SK-N-MC (cell line): ENCODE results near the gene RBL1.
A peak's percentile ranks its signal among the peaks of the same experiment; 100 is the strongest.
"Not testable (repeated sequence)": the region's sequence is repeated elsewhere in the genome, so short reads cannot be mapped to it uniquely, and the experiment has no call there.

Experiments
- DNase-seq: peaks from one replicate; pipeline ENCODE4 v3.0.0-alpha.2; 2011; ENCODE audit warnings: low read depth, low spot score
- H3K27ac ChIP-seq: fragments of 200-600 bp; sonication (generic); 2 replicates; pipeline ENCODE4 v1.5.1; 2016; ENCODE audit warnings: mixed run types
- H3K36me3 ChIP-seq: fragments of 200-600 bp; sonication (generic); 2 replicates; pipeline ENCODE4 v1.6.1; 2017; ENCODE audit warnings: antibody characterized with exemption, low read length, mixed read lengths; ENCODE audit not compliant: insufficient read depth
- H3K4me3 ChIP-seq: fragments of 200-600 bp; sonication (generic); 2 replicates; pipeline ENCODE4 v1.5.1; 2016
- H3K9ac ChIP-seq: fragments of 200-600 bp; sonication (generic); 2 replicates; pipeline ENCODE4 v1.8.0; 2017; ENCODE audit warnings: mixed run types, mixed read lengths; ENCODE audit not compliant: insufficient read length
- H3K9me3 ChIP-seq: fragments of 200-600 bp; sonication (generic); 2 replicates; pipeline ENCODE4 v1.6.1; 2017; ENCODE audit warnings: low read depth, mild to moderate bottlenecking, antibody characterized with exemption, low read length, moderate library complexity, mixed read lengths
- EZH2 ChIP-seq: fragments of 200-600 bp; sonication (generic); IDR thresholded peaks from one replicate; pipeline ENCODE4 v1.6.1; 2017; ENCODE audit warnings: antibody characterized with exemption
- FOXP2 ChIP-seq: optimal IDR thresholded peaks from 2 replicates; pipeline ENCODE3; 2011; ENCODE audit warnings: mild to moderate bottlenecking, moderate library complexity; ENCODE audit not compliant: insufficient read depth; ENCODE audit errors: extremely low read length, control extremely low read depth
- POLR2AphosphoS5 ChIP-seq: IDR thresholded peaks from 2 replicates; pipeline ENCODE4 v1.6.1; 2012; ENCODE audit warnings: mild to moderate bottlenecking, low read depth, low read length, borderline replicate concordance

RBL1 gene

GRCh38 chr20:37077009-37077408 lies 18.8 kb downstream of the RBL1 start:
- Histone ChIP-seq H3K4me3 (no peak overlapping the region), H3K9me3 (no peaks in the 10 kb centered on the region), H3K9ac (no peak overlapping the region), H3K27ac (no peak overlapping the region), H3K36me3 (peaks cover 77% of the 10 kb centered on the region)
- DNase-seq: no peak
- no peak for TF ChIP-seq POLR2AphosphoS5
- no peak for TF ChIP-seq FOXP2
- TF ChIP-seq EZH2: no peak

GRCh38 chr20:37075932-37076685 lies 19.7 kb downstream of the RBL1 start:
- Histone ChIP-seq H3K36me3 (peaks cover 68% of the 10 kb centered on the region), H3K9me3 (no peaks in the 10 kb centered on the region), H3K9ac (no peak overlapping the region), H3K27ac (no peak overlapping the region), H3K4me3 (no peak overlapping the region)
- no peak for DNase-seq
- TF ChIP-seq EZH2 (no peak), POLR2AphosphoS5 (no peak)

DNA sequence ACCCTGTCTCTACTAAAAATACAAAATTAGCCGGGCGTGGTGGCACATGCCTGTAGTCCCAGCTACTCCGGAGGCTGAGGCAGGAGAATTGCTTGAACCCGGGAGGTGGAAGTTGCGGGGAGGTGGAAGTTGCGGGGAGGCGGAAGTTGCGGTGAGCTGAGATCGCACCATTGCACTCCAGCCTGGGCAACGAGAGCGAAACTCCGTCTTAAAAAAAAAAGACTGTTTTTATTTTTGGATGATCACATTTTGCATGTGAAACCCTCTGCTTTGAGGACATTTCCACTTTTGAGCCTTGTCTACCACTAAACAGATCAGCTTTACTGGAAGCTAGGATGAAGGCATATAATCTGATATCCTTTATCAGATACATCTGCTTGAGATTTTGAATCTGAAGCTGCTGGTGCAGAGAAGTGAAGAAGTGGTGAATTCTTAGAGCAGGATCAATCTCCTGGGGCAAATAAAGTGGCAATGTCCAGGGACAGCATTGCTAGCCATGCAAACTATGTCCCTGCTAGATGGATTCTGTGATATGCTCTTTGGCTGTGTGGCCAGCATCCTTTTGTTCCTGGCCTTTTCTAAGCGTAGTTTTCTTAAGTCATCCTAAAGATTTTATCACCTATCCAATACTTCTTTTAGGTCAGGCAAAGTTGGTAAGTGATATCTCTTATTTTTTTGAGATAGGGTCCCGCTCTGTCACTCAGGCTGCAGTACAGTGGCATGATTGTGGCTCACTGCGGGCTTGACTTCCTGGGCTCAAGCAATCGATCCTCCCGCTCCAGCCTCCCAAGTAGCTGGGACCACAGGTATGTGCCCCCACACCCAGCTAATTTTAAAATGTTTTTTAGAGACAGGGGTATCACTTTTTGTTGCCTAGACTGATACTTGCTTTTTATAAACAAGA lies 23.3 kb downstream of the RBL1 start:
- TF ChIP-seq FOXP2 (no peak), EZH2 (no peak), POLR2AphosphoS5 (no peak)
- H3K4me3 ChIP-seq: no peak overlapping the region
- no peaks in the 10 kb centered on the region for H3K9me3 ChIP-seq
- H3K36me3 ChIP-seq: peaks cover 41% of the 10 kb centered on the region
- DNase-seq: no peak
- H3K9ac ChIP-seq: no peak overlapping the region
- H3K27ac ChIP-seq: peak overlapping the region; percentile 19; the same call in 1 of the 2 replicates

DNA sequence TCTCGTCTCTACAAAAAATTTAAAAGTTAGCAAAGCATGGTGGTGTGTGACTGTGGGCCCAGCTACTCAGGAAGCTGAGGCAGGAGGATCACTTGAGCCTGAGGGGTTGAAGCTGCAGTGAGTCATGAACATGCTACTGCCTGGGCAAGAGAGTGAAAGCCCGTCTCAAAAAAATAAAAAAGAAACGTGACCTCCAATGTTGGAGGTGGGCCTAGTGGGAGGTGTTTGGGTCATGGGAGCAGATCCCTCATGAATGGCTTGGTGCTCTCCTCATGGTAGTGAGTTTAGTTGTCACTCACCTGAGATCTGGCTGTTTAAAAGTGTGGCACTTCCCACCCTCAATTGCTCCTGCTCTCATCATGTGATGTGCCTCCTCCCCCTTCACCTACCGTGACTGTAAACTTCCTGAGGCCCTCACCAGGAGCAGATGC lies 24.3 kb downstream of the RBL1 start:
- no peak for DNase-seq
- Histone ChIP-seq H3K36me3 (peaks cover 40% of the 10 kb centered on the region), H3K27ac (no peak overlapping the region), H3K9ac (no peak overlapping the region), H3K9me3 (no peaks in the 10 kb centered on the region), H3K4me3 (no peak overlapping the region)
- TF ChIP-seq EZH2: no peak
- TF ChIP-seq FOXP2: no peak
- TF ChIP-seq POLR2AphosphoS5: no peak

GRCh38 chr20:37069563-37069962 lies 26.2 kb downstream of the RBL1 start:
- not testable (repeated sequence) for H3K9me3 ChIP-seq, DNase-seq, H3K4me3 ChIP-seq, H3K9ac ChIP-seq, H3K27ac ChIP-seq
- peaks cover 39% of the 10 kb centered on the region for H3K36me3 ChIP-seq

GRCh38 chr20:37066168-37066567 lies 29.6 kb downstream of the RBL1 start:
- H3K4me3 ChIP-seq: no peak overlapping the region
- no peak for DNase-seq
- TF ChIP-seq POLR2AphosphoS5: no peak
- TF ChIP-seq FOXP2: no peak
- TF ChIP-seq EZH2: no peak
- H3K36me3 ChIP-seq: peaks cover 43% of the 10 kb centered on the region
- H3K9ac ChIP-seq: no peak overlapping the region
- no peaks in the 10 kb centered on the region for H3K9me3 ChIP-seq
- no peak overlapping the region for H3K27ac ChIP-seq

- Histone ChIP-seq H3K27ac (no peak overlapping the region), H3K9ac (no peak overlapping the region), H3K9me3 (no peaks in the 10 kb centered on the region), H3K36me3 (peaks cover 69% of the 10 kb centered on the region), H3K4me3 (no peak overlapping the region)
- no peak for TF ChIP-seq POLR2AphosphoS5
- no peak for TF ChIP-seq EZH2
- no peak for TF ChIP-seq FOXP2
- DNase-seq: no peak
Measured at GRCh38 chr20:37055276-37055675, 40.5 kb downstream of the RBL1 start.

- H3K9ac ChIP-seq: no peak overlapping the region
- no peak for TF ChIP-seq POLR2AphosphoS5
- H3K27ac ChIP-seq: no peak overlapping the region
- peaks cover 62% of the 10 kb centered on the region for H3K36me3 ChIP-seq
- DNase-seq: no peak
- no peaks in the 10 kb centered on the region for H3K9me3 ChIP-seq
- no peak overlapping the region for H3K4me3 ChIP-seq
Measured at GRCh38 chr20:37053230-37053950, 42.4 kb downstream of the RBL1 start.
